Midbrain (tissue), 1 donor: ENCODE measurements around the gene KIF1A.
"Not testable (repeated sequence)": the region's sequence is repeated elsewhere in the genome, so short reads cannot be mapped to it uniquely, and the experiment has no call there.

ENCODE experiments used
- DNase-seq: peaks from one replicate; lab custom pipeline; 2025; lab: John Stamatoyannopoulos, UW

The KIF1A gene

DNA sequence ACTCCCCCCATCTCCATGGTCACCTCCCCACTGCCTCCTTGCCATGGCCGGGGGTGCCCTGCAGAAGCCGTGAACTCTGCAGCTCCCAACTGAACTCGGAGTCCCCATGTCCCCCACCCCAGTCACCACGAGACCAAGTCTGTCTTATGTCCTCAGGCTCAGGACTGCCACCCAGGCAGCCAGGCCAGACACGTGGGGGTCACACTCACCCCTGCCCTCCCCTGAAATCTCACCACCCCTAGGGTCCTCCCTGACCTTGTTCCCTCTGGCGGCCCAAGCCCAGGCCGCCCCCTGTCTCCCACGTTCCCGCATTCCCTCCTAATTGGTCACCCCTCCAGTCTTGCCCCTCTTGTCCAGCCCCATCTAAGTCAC lies 117.4 kb downstream of the KIF1A start:
- no peak for DNase-seq

DNA sequence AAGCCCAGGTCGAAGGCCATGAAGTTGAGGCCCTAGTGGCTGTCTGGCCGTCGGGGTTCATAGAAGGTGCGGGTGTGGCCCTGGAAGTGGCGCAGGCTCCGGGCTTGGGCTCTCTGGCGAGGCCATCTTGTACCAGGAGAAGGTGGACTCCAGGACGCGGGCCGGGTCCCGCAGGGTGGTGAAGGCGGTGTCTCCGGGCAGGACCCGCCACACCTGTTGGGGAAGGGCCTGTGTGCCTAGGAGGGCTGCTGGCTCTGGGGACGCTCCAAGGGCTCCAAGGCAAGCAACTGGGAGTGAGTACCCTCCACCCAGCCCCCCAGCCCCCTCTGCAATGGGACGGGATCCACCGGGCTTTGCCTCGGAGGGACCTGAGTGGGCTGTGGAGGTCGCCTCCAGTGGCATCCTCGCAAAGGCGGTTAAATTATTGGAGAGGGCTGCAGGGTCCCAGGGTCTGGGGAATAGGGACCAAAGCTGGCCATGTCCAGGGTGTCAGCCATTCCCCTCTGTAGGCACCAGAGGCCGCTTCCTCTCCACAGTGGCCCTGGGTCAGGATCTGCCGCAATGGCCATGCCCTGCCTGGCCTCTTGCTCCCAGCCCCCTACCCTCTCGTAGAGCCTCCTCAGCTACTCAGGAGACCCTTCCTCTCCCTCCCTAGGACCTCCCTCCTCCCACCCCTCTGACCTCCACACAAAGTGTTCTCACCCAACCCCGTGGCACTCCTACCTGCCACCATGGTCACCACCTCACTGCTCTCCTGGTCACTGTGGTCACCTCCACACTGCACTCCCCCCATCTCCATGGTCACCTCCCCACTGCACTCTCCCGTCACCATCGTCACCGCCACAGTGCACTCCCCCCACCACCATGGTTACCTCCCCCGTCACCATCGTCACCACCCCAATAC lies 118.0 kb downstream of the KIF1A start:
- DNase-seq, result no peak

DNA sequence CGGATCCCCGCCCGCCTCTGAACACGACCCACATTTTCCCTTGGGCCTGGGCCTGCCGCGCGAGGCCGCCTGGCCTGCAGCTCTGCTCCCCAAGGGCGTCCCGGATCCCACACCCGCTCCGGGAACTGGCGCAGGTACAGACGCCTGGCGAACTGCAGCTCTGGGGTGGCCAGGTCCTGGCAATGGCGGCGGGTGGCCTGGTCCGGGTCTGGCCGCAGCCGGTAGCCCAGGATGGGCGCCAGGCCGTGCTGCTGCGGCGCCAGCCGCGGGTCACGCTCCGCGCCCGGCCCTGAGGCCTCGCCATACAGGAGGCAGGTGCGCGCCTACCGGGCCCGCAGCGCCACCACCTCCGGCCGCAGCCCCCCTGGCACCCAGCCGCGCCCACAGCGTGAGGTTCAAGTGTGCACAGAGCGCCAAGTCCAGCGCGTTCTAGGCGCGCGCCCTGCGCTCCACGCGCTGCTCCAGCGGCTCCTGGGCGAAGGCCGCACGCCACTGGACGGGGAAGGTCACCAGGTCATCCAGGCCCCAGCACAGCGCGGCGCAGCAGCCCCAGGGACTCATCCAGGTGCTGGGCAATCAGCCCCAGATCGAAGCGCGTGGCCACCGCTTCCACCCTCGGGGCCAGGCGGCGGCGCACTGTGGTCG lies 118.8 kb downstream of the KIF1A start:
- no peak for DNase-seq

DNA sequence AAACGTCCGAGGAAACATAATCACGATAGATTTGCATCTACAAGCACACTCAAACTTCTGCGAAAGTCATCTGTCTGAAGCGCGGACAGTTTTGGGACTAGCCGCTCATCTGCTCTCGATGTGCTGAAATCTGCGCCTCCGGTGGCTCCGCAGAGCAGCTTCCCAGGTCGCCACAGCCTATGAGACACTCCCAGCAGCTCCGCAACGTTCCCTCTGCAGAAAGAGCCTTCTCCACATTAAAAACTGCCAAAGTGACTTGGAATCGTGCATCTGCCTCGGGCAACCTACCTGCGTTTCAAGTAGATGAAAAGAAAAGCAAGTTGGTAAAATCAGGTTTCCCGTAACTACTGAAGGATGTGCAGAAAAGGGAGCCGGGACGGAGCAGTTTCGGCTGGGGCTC lies 119.4 kb downstream of the KIF1A start:
- not testable (repeated sequence) for DNase-seq

DNA sequence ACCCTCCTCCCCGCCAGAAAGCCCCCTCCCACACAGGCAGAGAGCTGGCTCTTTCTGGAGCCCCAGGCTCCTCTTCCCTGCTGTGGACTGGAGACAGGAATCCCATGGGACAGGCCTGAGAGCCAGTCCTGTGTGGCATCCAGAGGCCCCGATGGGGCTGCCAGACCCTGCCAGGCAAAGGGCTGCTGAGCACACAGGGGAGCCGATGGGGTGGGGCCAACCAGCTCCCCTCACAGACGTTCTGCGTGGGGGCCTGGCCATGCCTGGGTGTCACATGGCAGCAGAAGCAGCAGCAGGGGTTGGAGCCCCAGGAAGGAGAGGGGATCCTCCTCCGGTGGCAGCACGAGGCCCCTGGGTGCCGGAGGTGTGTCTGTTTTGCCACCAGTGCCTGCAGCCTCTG lies 120.2 kb downstream of the KIF1A start:
- DNase-seq, result not testable (repeated sequence)

DNA sequence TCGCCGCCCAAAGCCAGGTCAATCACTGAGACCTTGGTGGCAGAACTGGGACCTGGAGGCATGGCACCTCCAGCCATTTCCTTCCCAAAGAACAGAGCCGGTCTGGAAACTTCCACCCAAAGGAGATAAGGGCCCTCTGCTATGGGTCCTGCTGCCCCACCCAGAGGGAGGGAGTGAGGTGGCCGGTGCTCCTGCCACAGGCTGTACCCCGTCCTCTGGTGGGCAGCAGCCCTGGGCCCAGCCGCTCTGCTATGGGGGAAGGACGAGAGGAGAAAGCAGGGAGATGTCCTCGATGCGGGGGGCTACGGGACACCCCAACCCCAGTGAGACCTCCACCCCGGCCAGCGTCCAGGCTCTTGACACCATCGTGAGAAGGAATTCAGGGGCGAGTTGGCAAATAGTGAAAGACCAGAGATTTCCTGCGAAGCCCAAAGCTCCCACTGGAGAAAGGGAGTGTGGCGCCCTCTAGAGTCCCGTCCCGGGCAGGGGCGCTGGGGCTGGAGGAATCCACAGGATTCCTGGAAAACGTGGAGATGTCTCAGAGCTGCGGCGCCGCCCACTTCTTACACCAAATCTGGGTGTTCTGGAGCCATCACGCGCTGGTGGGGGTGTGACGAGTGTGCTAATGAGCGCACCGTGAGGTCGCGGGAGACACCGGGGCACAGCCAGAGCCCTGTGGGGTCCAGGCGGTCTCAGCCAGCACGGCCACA lies 121.0 kb downstream of the KIF1A start:
- not testable (repeated sequence) for DNase-seq

DNA sequence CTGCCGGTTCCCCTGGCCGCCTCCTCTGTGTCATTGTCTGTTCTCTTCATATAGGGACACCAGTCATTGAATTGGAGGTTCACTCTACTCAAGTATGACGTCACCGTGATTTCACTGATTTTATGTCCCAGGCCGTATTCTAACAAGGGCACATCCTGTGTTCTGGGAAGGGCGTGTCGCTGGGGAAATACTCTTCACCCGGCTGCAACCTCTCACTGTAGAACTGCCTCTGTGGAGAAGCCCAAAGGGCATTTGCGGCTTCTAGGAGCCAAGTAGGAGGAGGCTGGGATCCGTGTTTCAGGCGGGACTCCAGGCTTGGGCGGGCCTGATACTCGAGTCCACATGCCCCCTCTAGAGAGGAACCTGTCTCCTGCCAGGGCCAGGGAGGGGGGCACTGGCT lies 123.5 kb downstream of the KIF1A start:
- not testable (repeated sequence) for DNase-seq

DNA sequence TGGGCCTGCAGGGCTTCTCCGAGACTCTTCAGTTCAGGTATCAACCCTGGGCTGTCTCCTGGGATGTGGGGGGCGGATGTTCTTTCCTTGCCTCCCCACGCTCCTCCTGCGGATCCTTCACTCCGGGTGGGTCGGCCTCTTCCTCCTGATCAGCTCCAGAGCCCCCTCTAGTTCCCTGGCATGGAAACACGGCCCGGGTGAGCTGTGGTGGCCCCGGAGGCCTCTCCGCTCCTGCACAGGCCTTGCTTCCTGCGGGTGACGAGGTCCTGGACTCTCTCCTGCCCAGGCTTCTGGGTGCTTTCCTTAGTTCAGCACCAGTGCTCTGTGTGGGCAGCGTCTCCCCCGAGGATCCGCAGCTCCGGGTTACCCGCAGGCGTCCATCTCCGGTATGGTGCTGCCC lies 124.4 kb downstream of the KIF1A start:
- not testable (repeated sequence) for DNase-seq

DNA sequence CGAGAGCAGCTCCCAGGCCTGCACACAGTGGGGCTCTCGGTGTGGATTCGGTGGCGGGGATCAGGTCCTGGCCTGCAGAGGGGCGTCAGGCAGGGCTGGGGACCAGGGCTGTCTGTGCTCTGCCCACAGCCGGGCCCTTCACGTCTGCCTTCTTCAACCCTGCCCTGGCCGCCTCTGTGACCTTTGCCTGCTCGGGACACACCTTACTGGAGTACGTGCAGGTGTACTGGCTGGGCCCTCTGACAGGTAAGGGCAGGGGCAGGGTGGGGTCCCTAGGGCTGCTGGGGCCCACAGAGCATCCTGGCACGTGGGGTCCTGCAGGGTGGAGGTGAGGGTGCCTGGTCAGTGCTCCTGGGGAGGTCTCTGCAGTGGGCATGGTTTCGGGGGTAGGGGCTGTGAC lies 125.7 kb downstream of the KIF1A start:
- DNase-seq, result not testable (repeated sequence)

DNA sequence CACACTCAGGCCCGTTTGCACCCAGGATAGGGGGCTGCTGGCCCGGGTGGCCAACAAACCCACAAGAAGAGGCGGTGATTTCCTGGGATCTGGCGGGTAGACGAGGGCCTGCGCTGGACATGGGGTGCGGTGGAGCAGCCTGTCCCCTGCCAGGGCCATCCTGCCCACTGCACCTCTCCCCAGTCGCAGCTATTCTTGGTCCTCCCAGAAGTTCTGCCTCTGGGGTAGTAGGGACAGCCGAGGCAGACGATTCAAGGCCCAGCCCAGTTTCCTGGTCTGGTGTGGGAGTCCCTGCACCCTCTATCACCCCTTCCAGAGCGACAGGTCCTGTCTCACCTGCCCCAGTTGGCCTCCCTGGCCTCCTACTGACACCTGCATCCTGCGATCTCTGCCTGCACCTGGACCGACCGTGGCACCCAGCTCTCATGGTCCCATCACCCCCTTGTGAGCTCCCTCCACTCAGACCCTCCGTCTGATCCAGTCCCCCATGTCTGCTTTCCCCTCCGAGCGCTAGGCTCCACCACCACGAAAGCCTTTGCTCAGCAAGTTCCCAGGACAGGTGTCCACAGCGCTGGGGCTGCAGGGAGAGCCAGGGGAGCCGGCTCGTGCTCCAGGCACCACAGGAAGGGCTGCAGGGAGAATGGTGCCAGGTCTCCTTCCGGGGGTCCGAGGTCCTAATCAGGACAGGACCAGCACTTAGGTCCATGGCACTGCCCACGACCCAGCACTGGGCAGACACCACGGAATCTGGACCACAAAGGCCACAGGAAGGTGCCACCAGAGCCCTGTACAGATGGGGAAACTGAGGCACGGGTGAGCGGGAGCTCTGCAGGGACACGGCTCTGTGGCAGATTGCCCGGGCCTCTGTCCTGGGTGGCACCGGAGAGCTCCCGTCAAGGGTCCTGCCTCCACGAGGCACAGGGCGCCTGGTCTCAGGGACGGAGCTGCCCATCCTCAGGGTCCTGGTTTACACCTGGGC lies 127.1 kb downstream of the KIF1A start:
- not testable (repeated sequence) for DNase-seq

DNA sequence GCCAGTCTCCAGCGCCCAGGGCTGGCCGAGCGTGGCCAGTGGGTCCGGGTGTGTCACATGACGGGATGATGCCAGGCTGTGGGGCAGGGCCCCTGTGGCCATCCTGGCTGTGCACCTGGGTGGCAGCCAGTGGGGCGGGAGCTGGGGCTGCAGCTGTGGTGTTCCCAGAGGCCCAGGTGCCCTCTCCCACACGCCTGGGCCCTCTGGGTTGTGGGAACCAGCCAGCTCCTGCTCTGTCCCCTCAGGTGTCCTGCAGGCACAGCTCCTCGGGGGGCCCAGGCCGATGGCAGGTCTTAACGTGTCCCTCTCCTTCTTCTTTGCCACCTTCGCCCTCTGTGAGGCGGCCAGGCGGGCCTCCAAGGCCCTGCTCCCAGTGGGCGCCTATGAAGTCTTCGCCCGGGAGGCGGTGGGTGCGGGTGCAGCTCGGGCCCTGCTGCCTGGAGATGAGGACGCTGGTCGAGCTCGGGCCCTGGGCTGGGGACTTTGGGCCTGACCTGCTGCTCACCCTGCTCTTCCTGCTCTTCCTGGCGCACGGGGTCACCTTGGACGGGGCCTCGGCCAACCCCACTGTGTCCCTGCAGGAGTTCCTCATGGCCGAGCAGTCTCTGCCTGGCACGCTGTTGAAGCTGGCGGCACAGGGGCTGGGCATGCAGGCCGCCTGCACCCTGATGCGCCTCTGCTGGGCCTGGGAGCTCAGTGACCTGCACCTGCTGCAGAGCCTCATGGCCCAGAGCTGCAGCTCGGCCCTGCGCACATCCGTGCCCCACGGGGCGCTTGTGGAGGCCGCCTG lies 128.2 kb downstream of the KIF1A start, which contains the start of gene AQP12A:
Gene AQP12A (plus strand): TSS at position 236 of the 790 bp plus-strand sequence. CDS start 48 bp downstream, at position 284.
- DNase-seq, result not testable (repeated sequence)

DNA sequence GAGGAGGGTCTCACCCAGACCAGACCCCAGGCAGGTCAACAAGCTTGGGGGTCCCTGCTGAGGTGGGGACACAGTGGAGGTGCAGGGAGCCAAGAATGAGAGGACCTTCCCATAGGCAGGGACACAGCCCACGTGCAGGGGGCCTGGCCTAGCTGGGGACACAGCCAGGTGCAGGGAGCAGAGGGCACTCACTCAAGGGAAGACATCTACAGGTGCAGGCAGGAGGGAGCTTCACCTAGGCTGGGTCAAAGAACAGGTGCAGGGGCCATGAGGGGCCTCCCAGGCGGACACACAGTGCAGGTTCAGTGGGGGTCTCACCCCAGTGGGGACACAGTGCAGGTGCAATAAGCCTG lies 129.0 kb downstream of the KIF1A start:
- not testable (repeated sequence) for DNase-seq

DNA sequence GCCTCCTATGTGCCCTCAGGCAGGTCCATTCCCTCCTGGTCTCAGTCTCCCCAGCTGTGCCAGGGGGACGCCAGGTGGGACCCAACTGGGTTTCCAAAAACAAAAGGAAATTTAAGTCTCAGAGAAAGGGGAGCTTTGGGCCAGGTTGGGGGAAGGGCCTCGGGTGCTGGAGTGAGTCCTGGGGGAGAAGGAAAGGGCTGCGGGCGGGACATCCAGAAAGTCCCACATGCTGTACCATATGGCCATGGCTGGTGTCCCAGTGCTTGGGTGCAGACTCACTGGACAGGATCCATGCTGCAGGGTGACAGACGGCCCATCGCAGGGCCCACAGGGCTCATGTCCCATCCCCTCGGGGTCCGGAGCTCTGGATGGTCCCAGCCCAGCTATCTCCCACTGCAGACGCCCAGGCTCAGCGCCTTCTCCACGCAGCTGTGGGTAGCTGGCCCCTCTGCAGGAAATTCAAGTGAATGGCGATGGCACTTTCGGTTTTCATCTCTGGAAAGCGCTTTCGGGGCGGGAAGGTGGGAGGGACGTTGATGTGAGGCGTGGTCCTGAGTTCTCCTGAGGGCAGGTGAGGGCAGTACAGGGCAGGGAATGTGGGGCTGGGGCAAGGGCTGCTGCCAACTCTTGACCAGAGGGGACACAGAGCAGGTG lies 129.5 kb downstream of the KIF1A start:
- DNase-seq, result not testable (repeated sequence)

DNA sequence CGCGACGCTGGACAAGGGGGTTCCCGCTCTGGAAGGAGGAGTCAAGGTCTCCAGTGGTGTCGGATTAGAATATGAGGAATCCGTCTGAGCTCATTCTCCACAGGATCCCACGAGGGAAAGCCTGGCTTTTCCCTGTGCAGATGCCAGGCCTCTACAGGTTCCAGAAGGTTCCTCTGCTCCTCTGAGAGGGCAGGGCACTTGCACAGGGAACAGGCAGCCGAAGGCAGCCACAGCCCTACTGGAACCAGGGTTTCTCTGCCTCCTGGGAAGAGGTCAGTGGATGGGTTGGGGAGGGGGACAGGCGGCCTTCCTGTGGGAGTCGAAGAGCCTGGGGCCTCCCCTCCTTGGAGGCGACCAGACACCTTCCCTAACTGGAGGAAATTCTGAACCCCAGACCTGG lies 130.0 kb downstream of the KIF1A start:
- no peak for DNase-seq

DNA sequence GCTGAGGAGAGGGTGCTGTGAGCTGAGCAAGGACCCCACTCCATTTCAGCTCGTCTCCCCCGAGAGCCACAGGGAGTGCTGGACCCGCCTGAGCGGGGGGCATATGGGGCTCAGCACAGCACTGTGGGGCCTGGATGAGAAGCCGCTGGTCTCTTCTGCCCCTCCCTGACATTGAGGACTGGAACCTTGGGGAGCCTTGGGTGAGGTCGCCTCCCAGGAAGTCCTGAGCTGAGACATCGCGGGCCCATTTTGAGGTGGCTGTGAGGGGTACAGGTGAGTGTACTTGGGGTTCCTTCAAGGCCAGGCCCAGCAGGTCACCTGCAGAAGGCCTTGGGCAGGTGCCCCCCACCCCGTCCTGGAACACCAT lies 131.5 kb downstream of the KIF1A start:
- no peak for DNase-seq

DNA sequence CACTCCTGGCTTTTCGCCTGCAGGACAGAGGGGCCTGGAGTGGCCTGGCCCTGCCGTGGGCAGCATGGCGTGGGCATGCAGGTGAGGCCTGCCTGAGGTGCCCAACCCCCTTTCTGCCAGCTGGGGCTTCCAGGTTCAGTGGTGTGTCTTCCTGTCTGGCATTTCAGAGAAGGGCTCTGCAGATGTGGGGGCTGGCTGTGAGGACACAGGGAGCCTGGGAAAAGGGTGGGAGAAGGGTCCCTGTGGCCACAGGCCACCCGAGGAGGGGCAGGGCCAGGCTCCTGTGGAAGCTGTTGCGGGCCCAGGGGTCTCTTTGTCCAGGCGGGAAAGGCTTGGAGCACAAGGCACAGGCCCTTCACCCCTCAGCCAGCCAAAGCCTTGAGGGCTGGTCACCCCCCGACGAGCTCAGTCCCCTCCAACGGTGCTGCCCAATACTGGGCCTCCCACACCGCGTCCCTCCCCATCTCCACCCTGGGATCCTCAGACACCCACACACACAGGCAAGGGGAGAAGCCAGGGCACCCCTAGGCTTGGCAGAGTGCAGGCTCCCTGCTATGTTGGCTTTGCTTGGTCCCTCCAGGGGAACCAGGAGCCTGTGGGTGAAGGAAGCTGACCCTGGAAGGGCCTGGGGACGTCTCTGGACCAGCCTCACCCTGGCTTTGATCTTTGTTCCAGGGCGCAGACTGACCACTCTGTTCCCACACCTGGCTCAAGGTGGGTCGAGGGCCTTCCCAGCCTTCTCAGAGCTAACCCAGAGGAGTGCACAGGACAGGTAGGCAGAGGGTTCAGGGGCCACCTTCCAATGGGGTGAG lies 132.1 kb downstream of the KIF1A start:
- no peak for DNase-seq

DNA sequence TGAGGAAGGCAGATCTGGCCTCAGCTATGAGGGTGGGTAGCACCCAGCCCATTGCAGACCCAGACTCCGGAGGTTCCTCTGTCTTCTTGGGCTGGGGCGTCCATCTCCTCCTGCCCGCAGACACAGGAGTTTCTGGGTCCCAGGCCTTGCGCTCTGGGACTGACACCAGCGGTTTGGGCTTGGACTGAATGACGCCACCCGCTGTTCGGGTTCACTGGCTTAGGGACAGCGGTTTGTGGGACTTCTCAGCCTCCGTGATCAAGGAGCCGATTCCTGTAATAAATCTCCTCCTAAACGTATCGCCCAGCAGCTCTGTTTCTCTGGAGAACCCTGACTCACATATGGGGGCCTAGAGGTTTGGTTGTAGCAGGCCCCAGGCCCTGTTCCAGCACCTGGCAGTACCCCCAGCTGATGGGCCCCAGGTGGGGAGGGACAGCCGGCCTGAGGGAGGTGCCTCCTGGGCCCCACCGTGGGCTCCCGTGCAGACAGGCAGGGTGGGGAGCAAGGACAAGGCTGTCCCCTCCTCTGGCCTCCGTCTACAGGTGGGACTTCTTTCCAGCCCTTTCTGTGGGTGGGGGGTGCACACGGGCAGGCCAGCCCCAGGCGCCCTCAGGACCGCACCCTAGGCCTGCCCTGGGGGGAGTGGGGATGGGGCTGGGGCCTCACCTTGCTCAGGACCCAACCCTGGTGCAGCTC lies 132.8 kb downstream of the KIF1A start:
- no peak for DNase-seq

DNA sequence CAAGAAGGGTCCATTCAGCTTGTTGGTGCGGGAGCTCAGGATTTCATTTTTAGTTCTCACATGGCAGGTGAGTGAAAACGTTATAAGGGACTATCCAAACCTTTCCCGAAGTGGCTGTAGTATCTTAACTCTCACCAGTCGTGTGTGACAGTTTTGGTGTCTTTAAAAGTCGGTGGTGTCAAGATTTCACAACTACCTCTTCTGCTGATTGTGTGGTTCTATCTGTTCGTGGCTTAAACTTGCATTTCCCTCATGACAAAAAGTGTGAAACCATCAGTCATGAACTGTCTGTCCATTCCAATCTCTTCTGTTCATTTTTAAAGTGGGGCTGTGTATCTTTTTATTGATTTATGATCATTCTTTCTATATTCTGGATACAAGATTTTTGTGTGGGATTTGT lies 133.6 kb downstream of the KIF1A start:
- DNase-seq, result no peak
